Tibial nerve (tissue), 4 donors: ENCODE results near the gene RAET1E. TPM values are rescaled to one million over a fixed set of nuclear protein-coding genes. Genes with fewer than 3 reads are reported as not detected.
"Not testable (repeated sequence)": the region's sequence is repeated elsewhere in the genome, so short reads cannot be mapped to it uniquely, and the experiment has no call there.

Experiments used
- DNase-seq, 2 donors: peaks; one replicate each; pipeline ENCODE4 v3.0.0-alpha.2; 2019; ENCODE audit warnings: low spot score in 2 of 2
- H3K27ac ChIP-seq, 4 donors: fragments of 200-600 bp; sonication (generic) in 3 of 4; one replicate each; pipeline ENCODE4 v1.5.1; 2017 to 2019; ENCODE audit warnings: mild to moderate bottlenecking in 1 of 4
- H3K27me3 ChIP-seq, 2 donors: fragments of 200-600 bp; sonication (generic) in 1 of 2; one replicate each; pipeline versions ENCODE4 v1.5.1 to v1.6.0; 2017 to 2019
- H3K36me3 ChIP-seq, 3 donors: fragments of 200-600 bp; sonication (generic); one replicate each; pipeline ENCODE4 v1.5.1; 2018 to 2019
- H3K4me1 ChIP-seq, 4 donors: fragments of 200-600 bp; sonication (generic) in 3 of 4; one replicate each; pipeline ENCODE4 v1.5.1; 2017 to 2019
- H3K4me3 ChIP-seq, 4 donors: fragments of 200-600 bp; sonication (generic) in 3 of 4; one replicate each; pipeline ENCODE4 v1.5.1; 2017 to 2019; ENCODE audit warnings: mild to moderate bottlenecking in 1 of 4, moderate library complexity in 1 of 4
- H3K9me3 ChIP-seq, 4 donors: fragments of 200-600 bp; sonication (generic) in 3 of 4; one replicate each; pipeline ENCODE4 v1.5.1; 2017 to 2019
- EP300 ChIP-seq, 2 donors: sonication (generic); formaldehyde crosslinking; IDR thresholded peaks; one replicate each; pipeline ENCODE4 v1.6.1; 2017; ENCODE audit warnings: antibody characterized with exemption in 2 of 2, mild to moderate bottlenecking in 1 of 2
- POLR2A ChIP-seq, 2 donors: fragments of 450-650 bp; IDR thresholded peaks; one replicate each; pipeline ENCODE4 v1.6.1; 2017; ENCODE audit warnings: antibody characterized with exemption in 2 of 2, mild to moderate bottlenecking in 2 of 2, moderate library complexity in 2 of 2
- WGBS, 2 donors: methylation state at CpG; one replicate each; pipeline ENCODE4 v1.1.5; 2018; 5-methylcytosine and 5-hydroxymethylcytosine counted together
- total RNA-seq, 4 donors: library from RNA; depleted of rRNA; stranded (reverse); fragments of >200 nt; gene quantifications; one replicate each; pipeline ENCODE4 v1.1.0, GENCODE V29; 2016
- TF ChIP-seq, protein P1 (sequence below), 5 experiments: fragments of 200-600 bp in 3 of 5; fragments of 450-650 bp in 2 of 5; sonication (generic) in 3 of 5; IDR thresholded peaks; one replicate each; pipeline ENCODE4 v1.5.1; 2016 to 2019; ENCODE audit warnings: antibody characterized with exemption in 5 of 5, mild to moderate bottlenecking in 3 of 5, moderate library complexity in 2 of 5

The RAET1E gene
- total RNA-seq, 4 donors from 2014 or later, result 0.30 to 1.6 (median 0.44) TPM; not detected in 1

DNA sequence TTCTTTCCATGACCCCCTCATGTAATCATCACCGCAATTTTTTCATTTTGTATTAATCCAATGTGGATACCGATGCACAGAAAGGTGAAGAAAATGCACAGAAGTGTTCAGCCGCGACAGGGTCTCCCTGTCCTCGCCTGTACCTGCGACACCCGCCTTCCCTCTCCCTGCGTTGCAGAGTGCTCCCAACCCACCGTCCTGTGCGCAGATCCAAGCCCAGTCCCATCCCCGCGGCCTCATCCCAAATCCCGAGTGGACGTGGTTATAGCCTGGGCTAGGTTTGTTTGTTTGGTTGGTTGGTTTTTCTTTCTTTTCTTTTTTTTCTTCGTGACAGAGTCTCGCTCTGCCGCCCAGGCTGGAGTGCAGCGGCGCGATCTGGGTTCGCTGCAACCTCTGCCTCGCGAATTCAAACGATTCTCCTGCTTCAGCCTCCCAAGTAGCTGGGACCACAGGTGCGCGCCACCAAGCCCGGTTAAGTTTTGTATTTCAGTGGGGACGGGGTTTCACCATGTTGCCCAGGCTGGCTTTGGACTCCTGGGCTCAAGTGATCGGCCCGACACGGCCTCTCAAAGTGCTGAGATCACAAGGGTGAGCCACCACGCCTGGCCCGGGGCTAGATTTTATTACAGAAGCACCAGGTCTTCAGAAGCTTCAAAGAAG is 25.5 kb upstream of the RAET1E start:
- Histone ChIP-seq H3K4me1 (peaks cover 0 to 32% (median 13%) of the 10 kb centered on the region in 4 donors), H3K27me3 (peaks cover 0 to 55% of the 10 kb centered on the region in 2 donors), H3K27ac (no peak overlapping the region), H3K36me3 (no peaks in the 10 kb centered on the region), H3K4me3 (peak overlapping the region; percentile 9 to 54 (median 48)), H3K9me3 (no peaks in the 10 kb centered on the region)
- DNase-seq, result no peak
- TF ChIP-seq POLR2A (IDR thresholded peaks at IDR 0.05) (no peak), EP300 (IDR thresholded peaks at IDR 0.05) (no peak)
- TF ChIP-seq, protein P1, sequence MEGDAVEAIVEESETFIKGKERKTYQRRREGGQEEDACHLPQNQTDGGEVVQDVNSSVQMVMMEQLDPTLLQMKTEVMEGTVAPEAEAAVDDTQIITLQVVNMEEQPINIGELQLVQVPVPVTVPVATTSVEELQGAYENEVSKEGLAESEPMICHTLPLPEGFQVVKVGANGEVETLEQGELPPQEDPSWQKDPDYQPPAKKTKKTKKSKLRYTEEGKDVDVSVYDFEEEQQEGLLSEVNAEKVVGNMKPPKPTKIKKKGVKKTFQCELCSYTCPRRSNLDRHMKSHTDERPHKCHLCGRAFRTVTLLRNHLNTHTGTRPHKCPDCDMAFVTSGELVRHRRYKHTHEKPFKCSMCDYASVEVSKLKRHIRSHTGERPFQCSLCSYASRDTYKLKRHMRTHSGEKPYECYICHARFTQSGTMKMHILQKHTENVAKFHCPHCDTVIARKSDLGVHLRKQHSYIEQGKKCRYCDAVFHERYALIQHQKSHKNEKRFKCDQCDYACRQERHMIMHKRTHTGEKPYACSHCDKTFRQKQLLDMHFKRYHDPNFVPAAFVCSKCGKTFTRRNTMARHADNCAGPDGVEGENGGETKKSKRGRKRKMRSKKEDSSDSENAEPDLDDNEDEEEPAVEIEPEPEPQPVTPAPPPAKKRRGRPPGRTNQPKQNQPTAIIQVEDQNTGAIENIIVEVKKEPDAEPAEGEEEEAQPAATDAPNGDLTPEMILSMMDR (IDR thresholded peaks at IDR 0.05), result no peak
- 29 to 30% methylated on average over 33 of the region's 33 CpGs for WGBS, 2 donors

DNA sequence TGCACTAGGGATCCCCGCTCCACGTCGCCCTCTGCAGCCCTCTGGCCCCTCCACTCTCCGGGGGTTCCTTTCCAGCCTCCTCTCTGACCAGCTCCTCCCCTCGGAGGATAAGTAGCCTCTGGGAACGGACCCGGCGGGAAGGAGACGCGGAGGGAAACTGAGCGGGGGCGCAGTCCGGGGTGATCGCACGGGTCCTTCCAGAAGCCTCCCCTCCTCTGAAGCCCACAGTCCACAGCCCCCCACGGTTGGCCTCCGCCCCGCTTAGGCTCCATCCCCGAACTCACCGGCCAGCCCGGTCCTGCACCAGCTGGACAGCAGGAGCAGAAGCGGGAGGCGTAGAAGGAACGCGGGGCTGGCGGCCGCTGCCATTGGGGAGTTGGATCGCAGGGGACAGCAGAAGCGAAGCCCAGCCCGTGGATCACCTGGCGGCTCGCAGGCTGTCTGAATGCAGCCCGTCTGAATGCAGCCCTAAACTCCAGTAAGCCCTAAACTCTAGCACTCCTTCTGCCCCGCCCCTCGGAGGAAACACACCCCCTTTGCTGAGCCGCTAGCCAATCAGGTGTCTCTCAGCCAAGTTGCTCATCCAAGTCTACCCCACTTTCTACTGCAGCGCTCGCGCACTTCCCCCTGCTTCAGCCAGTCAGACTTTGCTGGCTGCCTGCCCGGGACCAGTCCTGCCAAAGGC is 24.9 kb upstream of the RAET1E start, which contains the start of gene RAET1G:
RAET1G (minus strand) TSS at position 480 of the 685 bp plus-strand sequence; CDS start at position 369, 111 bp downstream.
- Histone ChIP-seq H3K36me3 (no peaks in the 10 kb centered on the region), H3K4me3 (peak within 1 kb of the TSS; percentile 9 to 54 (median 48)), H3K4me1 (peaks cover 0 to 32% (median 13%) of the 10 kb centered on the region in 4 donors), H3K27ac (no peak within 1 kb of the TSS), H3K9me3 (no peaks in the 10 kb centered on the region), H3K27me3 (peaks cover 0 to 55% of the 10 kb centered on the region in 2 donors)
- DNase-seq, result peak; percentile 66 to 87
- TF ChIP-seq, protein P1 (IDR thresholded peaks at IDR 0.05), result no peak
- peak in 1 of 2 donors; percentile 28 for TF ChIP-seq EP300 (IDR thresholded peaks at IDR 0.05)
- TF ChIP-seq POLR2A (IDR thresholded peaks at IDR 0.05), result no peak
- WGBS, 2 donors, result 1% methylated on average over 25 to 33 of the region's 40 CpGs

DNA sequence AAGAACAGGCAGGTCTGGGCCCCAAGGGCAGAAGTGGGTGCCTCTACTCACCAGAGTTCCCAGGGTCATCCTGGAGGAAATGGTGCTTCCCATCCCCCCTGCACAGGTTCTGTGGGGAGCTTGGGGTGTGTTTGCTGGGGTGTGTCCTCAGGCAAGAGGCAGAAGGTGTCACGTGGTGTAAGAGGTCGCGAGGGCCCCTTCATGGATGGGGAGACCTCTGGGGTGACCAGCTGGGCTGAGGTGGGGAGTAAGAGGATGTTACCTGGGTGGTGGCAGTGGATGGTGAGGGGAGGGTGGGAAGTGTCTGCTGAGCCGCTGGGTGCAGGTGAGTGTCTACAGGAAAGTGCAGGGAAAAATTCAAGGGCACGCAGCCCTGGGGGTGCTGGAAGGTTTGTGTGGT is 24.2 kb upstream of the RAET1E start:
- not testable (repeated sequence) for H3K27ac ChIP-seq, H3K36me3 ChIP-seq, H3K9me3 ChIP-seq, H3K4me3 ChIP-seq, DNase-seq
- Histone ChIP-seq H3K4me1 (peaks cover 0 to 32% (median 13%) of the 10 kb centered on the region in 4 donors), H3K27me3 (peaks cover 0 to 55% of the 10 kb centered on the region in 2 donors)
- WGBS, 2 donors, result 36 to 52% methylated on average over 5 of the region's 5 CpGs

DNA sequence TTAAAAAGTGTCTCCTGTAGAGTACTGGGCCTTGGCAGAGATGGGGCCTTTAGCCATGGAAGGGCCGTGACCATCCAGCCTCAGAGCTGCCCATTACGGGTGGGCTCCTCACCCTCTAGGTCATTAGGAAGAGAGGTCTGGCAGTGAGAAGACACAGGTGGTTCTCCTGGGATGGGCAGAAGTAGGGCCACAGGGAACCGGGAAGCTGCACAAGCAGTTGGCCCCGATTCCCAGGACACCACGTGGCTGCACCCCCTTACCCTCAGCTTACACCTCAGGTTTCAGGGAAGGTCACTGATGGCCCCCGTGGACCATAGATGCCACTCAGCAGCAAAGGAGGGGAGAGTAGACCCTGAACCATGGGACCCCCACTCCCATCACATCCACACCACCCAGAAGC is 23.4 kb upstream of the RAET1E start:
- no peaks in the 10 kb centered on the region for H3K9me3 ChIP-seq
- no peaks in the 10 kb centered on the region for H3K36me3 ChIP-seq
- 89 to 98% methylated on average over 5 to 6 of the region's 6 CpGs for WGBS, 2 donors
- TF ChIP-seq EP300 (IDR thresholded peaks at IDR 0.05), result no peak
- TF ChIP-seq, protein P1 (IDR thresholded peaks at IDR 0.05), result no peak
- TF ChIP-seq POLR2A (IDR thresholded peaks at IDR 0.05), result no peak
- no peak overlapping the region for H3K4me3 ChIP-seq
- peaks cover 0 to 31% (median 13%) of the 10 kb centered on the region in 4 donors for H3K4me1 ChIP-seq
- H3K27ac ChIP-seq, result no peak overlapping the region
- DNase-seq, result no peak
- H3K27me3 ChIP-seq, result peaks cover 0 to 50% of the 10 kb centered on the region in 2 donors

DNA sequence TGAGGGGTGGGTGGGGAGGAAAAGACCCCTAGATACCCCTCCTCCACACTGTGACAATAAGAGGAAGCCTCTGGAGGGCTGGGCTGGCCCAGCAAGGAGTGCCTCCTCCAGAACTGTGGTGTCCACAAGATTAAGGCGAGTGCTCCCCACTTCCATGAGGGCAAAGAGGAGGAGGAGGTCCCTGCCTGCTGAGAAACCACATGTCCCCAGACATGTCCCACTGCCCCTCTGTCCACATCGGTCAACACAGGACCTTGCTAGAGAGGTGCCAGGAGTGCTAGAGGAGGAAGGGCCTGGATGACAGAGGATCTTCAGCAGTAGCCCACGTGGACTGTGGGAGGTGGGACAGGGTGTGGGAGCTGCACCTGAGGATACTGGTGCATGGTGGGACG is 21.9 kb upstream of the RAET1E start:
- Histone ChIP-seq H3K4me3 (no peak overlapping the region), H3K36me3 (no peaks in the 10 kb centered on the region), H3K9me3 (no peaks in the 10 kb centered on the region), H3K4me1 (peaks cover 0 to 18% (median 6%) of the 10 kb centered on the region in 4 donors), H3K27me3 (peaks cover 0 to 38% of the 10 kb centered on the region in 2 donors), H3K27ac (no peak overlapping the region)
- DNase-seq, result no peak
- TF ChIP-seq, protein P1 (IDR thresholded peaks at IDR 0.05), result no peak
- TF ChIP-seq EP300 (IDR thresholded peaks at IDR 0.05), result no peak
- no peak for TF ChIP-seq POLR2A (IDR thresholded peaks at IDR 0.05)
- 87 to 90% methylated on average over 4 of the region's 4 CpGs for WGBS, 2 donors

DNA sequence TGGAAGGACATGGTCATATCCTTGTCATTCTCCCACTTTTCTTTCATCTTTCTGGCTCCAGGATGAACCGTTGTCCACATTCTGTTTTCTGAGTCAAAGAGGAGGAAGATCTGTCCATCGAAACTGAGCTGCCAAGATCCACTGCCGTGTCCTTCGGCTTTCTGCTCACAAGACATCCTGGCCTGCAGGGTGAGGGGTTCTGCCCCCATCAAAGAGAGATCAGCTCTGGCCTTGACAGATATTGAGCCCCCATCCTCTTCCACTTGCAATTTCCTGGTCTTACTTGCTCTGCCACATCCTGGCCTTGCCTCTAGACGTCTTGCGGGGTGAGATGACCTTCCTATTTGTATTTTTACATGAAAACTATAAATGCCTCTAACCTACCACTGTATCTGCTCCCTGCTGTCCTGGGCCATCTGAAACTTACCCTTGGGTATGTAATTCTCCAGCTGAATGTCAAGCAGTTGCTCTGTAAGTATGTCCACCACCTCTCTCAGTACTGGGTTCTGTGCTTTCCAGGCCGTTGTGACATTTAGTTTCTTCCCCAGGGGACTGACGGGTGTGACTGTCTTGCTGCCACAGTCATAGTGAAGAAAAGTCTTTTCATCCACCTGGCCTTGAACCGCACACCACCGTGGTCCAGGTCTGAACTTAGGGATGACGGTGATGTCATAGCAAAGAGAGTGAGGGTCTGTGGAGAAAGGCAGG is 21.4 kb upstream of the RAET1E start:
- not testable (repeated sequence) for DNase-seq, H3K9me3 ChIP-seq, H3K4me3 ChIP-seq, H3K27ac ChIP-seq, H3K36me3 ChIP-seq
- WGBS, 2 donors, result 84 to 89% methylated on average over 11 of the region's 11 CpGs
- H3K4me1 ChIP-seq, result peaks cover 0 to 17% (median 6%) of the 10 kb centered on the region in 4 donors
- peaks cover 0 to 32% of the 10 kb centered on the region in 2 donors for H3K27me3 ChIP-seq
